ENCODE data around the gene LIPG. TPM values are rescaled to one million over a fixed set of nuclear protein-coding genes. Genes with fewer than 3 reads are reported as not detected.
A peak's percentile ranks its signal among the peaks of the same experiment; 100 is the strongest.

Gene LIPG
- total and polyA plus RNA-seq, 2 of the 13 experiments (the other 11 are each of a cell fraction or from before 2014, with no cell fraction given), result 0.96 to 10.8 TPM

GRCh38 chr18:49638891-49639557 is 77.2 kb downstream of the LIPG start (continued):
- peak; percentile 79 for TF ChIP-seq NCOA1 (CRISPR knock-in tag; IDR thresholded peaks at IDR 0.05)
- peak; percentile 85 for TF ChIP-seq TFE3 (CRISPR knock-in tag; IDR thresholded peaks at IDR 0.05)
- peak; percentile 79 for TF ChIP-seq RERE (CRISPR knock-in tag; IDR thresholded peaks at IDR 0.05; ENCODE audit: low read depth)
- no peak for TF ChIP-seq CCDC6 (CRISPR knock-in tag; IDR thresholded peaks at IDR 0.05)
- peak; percentile 42; the same call in 1 of the 2 replicates for TF ChIP-seq POGK (CRISPR knock-in tag; conservative IDR thresholded peaks at IDR 0.05)
- peak; percentile 98 for TF ChIP-seq ONECUT2 (CRISPR knock-in tag; IDR thresholded peaks at IDR 0.05)
- TF ChIP-seq ZNF276 (CRISPR knock-in tag; IDR thresholded peaks at IDR 0.05; ENCODE audit: low read depth), result no peak
- no peak for TF ChIP-seq TAF1 (CRISPR knock-in tag; IDR thresholded peaks at IDR 0.05)
- TF ChIP-seq ZNF329 (CRISPR knock-in tag; IDR thresholded peaks at IDR 0.05; ENCODE audit: low read depth), result no peak
- peak; percentile 51; the same call in 1 of the 2 replicates for TF ChIP-seq ZNF331 (CRISPR knock-in tag; IDR thresholded peaks at IDR 0.05)
- TF ChIP-seq EP300 (IDR thresholded peaks at IDR 0.05; ENCODE audit: low read depth in 2 of 2, low read length in 2 of 2), result peak; percentile 77 to 90; a peak in 3 of 4 replicates
- TF ChIP-seq EP300 (CRISPR knock-in tag; IDR thresholded peaks at IDR 0.05; ENCODE audit: borderline replicate concordance), result peak; percentile 85
- TF ChIP-seq GTF2F1 (IDR thresholded peaks at IDR 0.05; ENCODE audit: low read length), result no peak
- TF ChIP-seq HINFP (CRISPR knock-in tag; IDR thresholded peaks at IDR 0.05; ENCODE audit: low read depth), result 0 out of 2 replicates have a peak, but pooled peaks have one; percentile 44
- peak; percentile 86 for TF ChIP-seq MAX (IDR thresholded peaks at IDR 0.05)
- peak; percentile 34; the same call in 1 of the 2 replicates for TF ChIP-seq SAP130 (CRISPR knock-in tag; IDR thresholded peaks at IDR 0.05; ENCODE audit: low read depth)
